Trophoblast cell (in vitro differentiated cells and primary cell): ENCODE measurements around the gene AIPL1.
A peak's percentile ranks its signal among the peaks of the same experiment; 100 is the strongest.

Experiments
- DNase-seq, 2 donors: peaks; one replicate each; pipeline ENCODE4 v3.0.0-alpha.2; 2016
- H2AFZ ChIP-seq: 2 replicates; pipeline ENCODE4 v1.6.1; 2013; ENCODE audit warnings: low read length, moderate library complexity, mild to moderate bottlenecking; ENCODE audit not compliant: insufficient read depth, poor library complexity
- H2AK5ac ChIP-seq: 2 replicates; pipeline ENCODE4 v1.6.1; 2013; ENCODE audit warnings: mild to moderate bottlenecking, low read length
- H2BK120ac ChIP-seq: 2 replicates; pipeline ENCODE4 v1.6.1; 2013; ENCODE audit warnings: low read length, mild to moderate bottlenecking, moderate library complexity; ENCODE audit not compliant: insufficient read depth, poor library complexity
- H2BK12ac ChIP-seq: 2 replicates; pipeline ENCODE4 v1.6.1; 2013; ENCODE audit warnings: mild to moderate bottlenecking, low read length, moderate library complexity
- H2BK5ac ChIP-seq: 2 replicates; pipeline ENCODE4 v1.6.1; 2013; ENCODE audit warnings: low read length, low read depth, moderate library complexity, mild to moderate bottlenecking; ENCODE audit not compliant: poor library complexity
- H3K14ac ChIP-seq: 2 replicates; pipeline ENCODE4 v1.6.1; 2013; ENCODE audit warnings: mild to moderate bottlenecking, low read length
- H3K18ac ChIP-seq: 2 replicates; pipeline ENCODE4 v1.6.1; 2013; ENCODE audit warnings: mild to moderate bottlenecking, low read length
- H3K23ac ChIP-seq: 2 replicates; pipeline ENCODE4 v1.6.1; 2013; ENCODE audit warnings: low read length
- H3K27ac ChIP-seq: 2 replicates; pipeline ENCODE4 v1.5.1; 2013; ENCODE audit warnings: low read depth, mild to moderate bottlenecking, inconsistent platforms, low read length, moderate library complexity
- H3K27me3 ChIP-seq: 2 replicates; pipeline ENCODE4 v1.6.1; 2013; ENCODE audit warnings: inconsistent platforms, mild to moderate bottlenecking, low read length, moderate library complexity; ENCODE audit not compliant: insufficient read depth
- H3K36me3 ChIP-seq, 2 experiments: 1 replicate in 1 of 2; 2 replicates in 1 of 2; pipeline ENCODE4 v1.6.1; 2013; ENCODE audit warnings: low read length in 2 of 2, mild to moderate bottlenecking in 2 of 2, moderate library complexity in 1 of 2; ENCODE audit not compliant: insufficient read depth in 2 of 2, control insufficient read depth in 1 of 2
- H3K4ac ChIP-seq: 2 replicates; pipeline ENCODE4 v1.6.1; 2013; ENCODE audit warnings: low read depth, mild to moderate bottlenecking, low read length, moderate library complexity
- H3K4me1 ChIP-seq, 2 experiments: 1 replicate in 1 of 2; 2 replicates in 1 of 2; pipeline ENCODE4 v1.6.1; 2013; ENCODE audit warnings: low read length in 2 of 2, mild to moderate bottlenecking in 2 of 2, moderate library complexity in 1 of 2; ENCODE audit not compliant: insufficient read depth in 2 of 2, control insufficient read depth in 1 of 2
- H3K4me2 ChIP-seq: 2 replicates; pipeline ENCODE4 v1.6.1; 2013; ENCODE audit warnings: inconsistent platforms, mild to moderate bottlenecking, low read length, moderate library complexity
- H3K4me3 ChIP-seq: 2 replicates; pipeline ENCODE4 v1.5.1; 2013; ENCODE audit warnings: mild to moderate bottlenecking, low read depth, low read length, inconsistent platforms
- H3K79me1 ChIP-seq: one replicate; pipeline ENCODE4 v1.6.1; 2013; ENCODE audit warnings: low read length
- H3K79me2 ChIP-seq: 2 replicates; pipeline ENCODE4 v1.6.1; 2013; ENCODE audit warnings: low read length, mild to moderate bottlenecking; ENCODE audit not compliant: control insufficient read depth, insufficient read depth, poor library complexity
- H3K9ac ChIP-seq: 2 replicates; pipeline ENCODE4 v1.6.1; 2013; ENCODE audit warnings: mild to moderate bottlenecking, low read length
- H3K9me3 ChIP-seq: 2 replicates; pipeline ENCODE4 v1.6.1; 2013; ENCODE audit warnings: low read depth, mild to moderate bottlenecking, control low read depth, inconsistent platforms, low read length; ENCODE audit not compliant: insufficient read depth
- H4K12ac ChIP-seq: 2 replicates; pipeline ENCODE4 v1.6.1; 2013; ENCODE audit warnings: low read depth, mild to moderate bottlenecking, low read length, moderate library complexity
- H4K8ac ChIP-seq: 2 replicates; pipeline ENCODE4 v1.6.1; 2013; ENCODE audit warnings: low read depth, mild to moderate bottlenecking, low read length, moderate library complexity
- H4K91ac ChIP-seq: one replicate; pipeline ENCODE4 v1.6.1; 2013; ENCODE audit warnings: low read depth, mild to moderate bottlenecking, low read length, moderate library complexity
- WGBS: extraction: QIAGEN DNeasy Blood & Tissue Kit; methylation state at CpG from one replicate; pipeline ENCODE4 v1.1.7; 2013; ENCODE audit warnings: missing lambda C conversion rate; ENCODE audit not compliant: insufficient read length, insufficient coverage; ENCODE audit errors: extremely low coverage; 5-methylcytosine and 5-hydroxymethylcytosine counted together

AIPL1 gene

GRCh38 chr17:6476810-6477179 is 41.9 kb upstream of the AIPL1 start:
- Histone ChIP-seq H3K4me2 (no peak overlapping the region), H2AK5ac (no peak overlapping the region)

GRCh38 chr17:6476076-6476809 is 41.3 kb upstream of the AIPL1 start:
- Histone ChIP-seq H3K4me1 (peaks cover 3 to 12% of the 10 kb centered on the region in 2 experiments), H3K4me3 (no peak overlapping the region), H3K79me1 (no peaks in the 10 kb centered on the region), H4K8ac (no peak overlapping the region), H2AK5ac (no peak overlapping the region), H3K79me2 (no peaks in the 10 kb centered on the region), H3K4ac (no peak overlapping the region), H3K27me3 (no peaks in the 10 kb centered on the region), H4K91ac (no peak overlapping the region), H3K9me3 (no peaks in the 10 kb centered on the region), H2BK5ac (no peak overlapping the region), H3K9ac (no peak overlapping the region), H4K12ac (no peak overlapping the region), H3K27ac (no peak overlapping the region), H3K18ac (no peak overlapping the region), H3K36me3 (no peaks in the 10 kb centered on the region), H3K23ac (no peak overlapping the region), H3K14ac (no peak overlapping the region), H3K4me2 (no peak overlapping the region), H2AFZ (no peak overlapping the region), H2BK120ac (no peak overlapping the region), H2BK12ac (no peak overlapping the region)
- peak; percentile 40 to 76 for DNase-seq
- no CpG with 5 or more reads among the region's 8 CpGs for WGBS

More at GRCh38 chr17:6476810-6477179, 41.9 kb upstream of the AIPL1 start:
- Histone ChIP-seq H3K4me3 (no peak overlapping the region), H2BK12ac (no peak overlapping the region), H3K18ac (no peak overlapping the region), H3K14ac (no peak overlapping the region), H3K4me1 (peaks cover 5 to 12% of the 10 kb centered on the region in 2 experiments), H2AFZ (no peak overlapping the region), H3K4ac (no peak overlapping the region), H2BK5ac (no peak overlapping the region), H2BK120ac (no peak overlapping the region), H3K79me1 (no peaks in the 10 kb centered on the region), H3K79me2 (no peaks in the 10 kb centered on the region), H4K12ac (no peak overlapping the region), H3K36me3 (no peaks in the 10 kb centered on the region), H4K91ac (no peak overlapping the region), H3K9me3 (no peaks in the 10 kb centered on the region), H3K23ac (no peak overlapping the region), H3K27ac (no peak overlapping the region), H3K9ac (no peak overlapping the region), H4K8ac (no peak overlapping the region), H3K27me3 (no peaks in the 10 kb centered on the region)
- DNase-seq = no peak
- WGBS = no CpG with 5 or more reads among the region's 10 CpGs

GRCh38 chr17:6475411-6475810 is 40.5 kb upstream of the AIPL1 start:
- Histone ChIP-seq H2BK120ac (no peak overlapping the region), H3K23ac (no peak overlapping the region), H3K4me1 (peaks cover 2 to 8% of the 10 kb centered on the region in 2 experiments), H4K12ac (no peak overlapping the region), H3K27ac (no peak overlapping the region), H3K79me2 (no peaks in the 10 kb centered on the region), H4K8ac (no peak overlapping the region), H2AFZ (no peak overlapping the region), H4K91ac (no peak overlapping the region), H3K79me1 (no peaks in the 10 kb centered on the region), H3K9ac (no peak overlapping the region), H2BK12ac (no peak overlapping the region), H3K4me2 (no peak overlapping the region), H3K14ac (no peak overlapping the region), H3K4me3 (no peak overlapping the region), H3K36me3 (no peaks in the 10 kb centered on the region), H3K18ac (no peak overlapping the region), H3K4ac (no peak overlapping the region), H2AK5ac (no peak overlapping the region), H3K9me3 (no peaks in the 10 kb centered on the region), H3K27me3 (no peaks in the 10 kb centered on the region), H2BK5ac (no peak overlapping the region)
- DNase-seq = no peak
- no CpG with 5 or more reads among the region's 4 CpGs for WGBS

- H4K8ac ChIP-seq = no peak overlapping the region
- H3K9ac ChIP-seq = no peak overlapping the region
- H3K27ac ChIP-seq = no peak overlapping the region
- H3K79me2 ChIP-seq = no peaks in the 10 kb centered on the region
- H3K79me1 ChIP-seq = no peaks in the 10 kb centered on the region
- H3K23ac ChIP-seq = no peak overlapping the region
- H3K4me3 ChIP-seq = no peak overlapping the region
- H2AFZ ChIP-seq = no peak overlapping the region
- H3K18ac ChIP-seq = no peak overlapping the region
- WGBS = no CpG with 5 or more reads among the region's 7 CpGs
- no peak overlapping the region for H2BK12ac ChIP-seq
- no peak overlapping the region for H4K12ac ChIP-seq
- no peak overlapping the region for H4K91ac ChIP-seq
- H2BK120ac ChIP-seq = no peak overlapping the region
- no peaks in the 10 kb centered on the region for H3K27me3 ChIP-seq
- H2BK5ac ChIP-seq = no peak overlapping the region
- H3K36me3 ChIP-seq = no peaks in the 10 kb centered on the region
- no peaks in the 10 kb centered on the region for H3K9me3 ChIP-seq
- peak; percentile 84 to 87 for DNase-seq
- H3K4me1 ChIP-seq = peaks cover 0 to 7% of the 10 kb centered on the region in 2 experiments
- no peak overlapping the region for H2AK5ac ChIP-seq
- H3K4me2 ChIP-seq = no peak overlapping the region
- H3K4ac ChIP-seq = no peak overlapping the region
- no peak overlapping the region for H3K14ac ChIP-seq
Measured at GRCh38 chr17:6474906-6475305, 40.0 kb upstream of the AIPL1 start.
